NOMO-1 treated with DMSO at 0.1 percent for 48 hours (cell line): ENCODE results near the gene GAS6.

Experiments used
- DNase-seq: peaks from one replicate; lab custom pipeline; 2025; ENCODE audit not compliant: unreplicated experiment; lab: John Stamatoyannopoulos, UW

The GAS6 gene

GRCh38 chr13:113776231-113777125, 87.4 kb downstream of the GAS6 start:
- DNase-seq: no peak

GRCh38 chr13:113775451-113776145, 88.3 kb downstream of the GAS6 start:
- no peak for DNase-seq

GRCh38 chr13:113774177-113775107, 89.4 kb downstream of the GAS6 start:
- no peak for DNase-seq

- peak; percentile 40 for DNase-seq
Observed at GRCh38 chr13:113771709-113772331, 92.1 kb downstream of the GAS6 start.

GRCh38 chr13:113770937-113771336, 92.9 kb downstream of the GAS6 start:
- no peak for DNase-seq
